DND-41 (cell line): ENCODE measurements around the gene MEGF6.

ENCODE experiments used
- CTCF ChIP-seq: IDR thresholded peaks from 2 replicates; pipeline ENCODE4 v1.5.1; 2012; ENCODE audit warnings: borderline replicate concordance, low read length, moderate library complexity, mild to moderate bottlenecking; ENCODE audit not compliant: poor library complexity, severe bottlenecking; ENCODE audit errors: extremely low read depth
- EZH2 ChIP-seq: IDR thresholded peaks from 3 replicates; pipeline ENCODE4 v1.6.1; 2012; ENCODE audit warnings: borderline replicate concordance, low read depth, mild to moderate bottlenecking, moderate library complexity, low read length, inconsistent platforms; ENCODE audit not compliant: severe bottlenecking

DNA sequence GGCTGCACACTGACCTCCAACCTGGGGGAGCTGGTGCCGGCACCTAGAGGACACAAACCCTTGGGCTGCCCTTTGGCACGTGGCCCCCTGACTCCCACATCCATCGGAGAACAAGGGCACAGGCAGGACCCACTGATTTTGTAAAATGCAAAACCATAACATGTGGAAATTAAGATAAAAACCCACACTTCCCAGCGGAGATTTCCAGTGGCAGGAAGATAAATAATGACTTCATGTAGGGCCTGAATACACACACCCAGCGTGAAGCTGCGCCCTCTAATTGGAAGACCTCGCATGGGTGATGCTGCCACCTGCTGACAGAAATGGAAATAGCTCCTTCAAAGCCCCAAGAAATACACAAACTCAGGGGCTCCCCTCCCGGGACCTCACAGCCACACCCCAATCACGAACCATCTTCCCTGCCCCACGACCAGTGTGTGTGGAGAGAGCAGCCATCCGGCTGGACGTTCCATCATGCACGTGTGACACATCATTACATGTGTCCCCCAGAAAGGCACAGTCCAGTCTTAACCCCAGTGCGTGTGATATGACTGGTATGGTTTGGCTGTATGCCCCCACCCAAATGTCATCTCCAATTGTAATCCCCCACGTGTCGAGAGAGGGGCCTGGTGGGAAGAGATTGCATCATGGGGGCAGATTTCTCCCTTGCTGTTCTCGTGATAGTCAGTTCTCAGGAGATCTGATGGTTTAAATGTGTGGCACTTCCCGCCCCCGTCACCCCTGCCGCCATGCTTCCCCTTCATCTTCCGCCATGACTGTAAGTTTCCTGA is 7.8 kb upstream of the MEGF6 start:
- TF ChIP-seq EZH2 (no peak), CTCF (peak; percentile 86)
